ENCODE measurements around the gene CUEDC2.
"Not testable (repeated sequence)": the region's sequence is repeated elsewhere in the genome, so short reads cannot be mapped to it uniquely, and the experiment has no call there.

The CUEDC2 gene

GRCh38 chr10:102454662-102455487 lies 22.5 kb upstream of the CUEDC2 start:
- not testable (repeated sequence) for DNase-seq

DNA sequence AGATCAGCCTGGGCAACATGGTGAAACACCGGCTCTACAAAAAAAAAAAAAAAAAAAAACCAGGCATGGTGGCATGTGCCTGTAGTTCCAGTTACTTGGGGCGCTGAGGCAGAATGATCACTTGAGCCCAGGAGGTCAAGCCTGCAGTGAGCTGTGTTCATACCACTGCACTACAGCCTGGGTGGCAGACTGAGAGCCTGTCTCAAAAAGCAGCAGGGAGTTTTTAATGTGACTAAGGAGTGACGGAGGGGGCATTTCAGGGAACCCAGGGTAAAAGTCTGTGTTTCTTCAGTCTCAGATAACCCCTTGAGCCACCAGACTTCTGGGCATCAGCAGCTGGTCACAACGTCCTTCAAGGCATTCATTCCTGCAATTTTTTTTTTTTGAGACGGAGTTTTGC lies 21.1 kb upstream of the CUEDC2 start:
- DNase-seq = no peak

- peak; percentile 76 to 86 for DNase-seq
These were observed 20.4 kb upstream of the CUEDC2 start for GRCh38 chr10:102452672-102453340.

- no peak for DNase-seq
These were observed 19.0 kb upstream of the CUEDC2 start, which contains the start of gene C10orf95 for GRCh38 chr10:102451105-102451969. Gene C10orf95 (minus strand): TSS chr10:102451543. CDS start chr10:102451093, 450 bp downstream.

GRCh38 chr10:102450374-102451104 lies 18.2 kb upstream of the CUEDC2 start:
- DNase-seq = peak; percentile 77 to 80

DNA sequence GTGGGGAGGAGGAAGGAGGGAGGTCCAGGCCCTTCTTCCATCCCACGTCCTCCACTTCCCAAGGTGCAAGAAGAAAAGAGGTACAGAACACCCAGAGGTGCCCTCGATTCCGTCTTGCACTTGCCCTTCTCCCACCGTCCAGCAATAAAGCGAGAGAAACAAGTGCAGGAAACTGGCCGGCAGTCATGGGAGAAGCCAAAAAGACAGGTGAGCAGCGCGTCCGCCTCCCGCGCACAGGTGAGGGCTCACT lies 17.7 kb upstream of the CUEDC2 start:
- no peak for DNase-seq

- peak; percentile 87 to 93 for DNase-seq
These were observed 17.1 kb upstream of the CUEDC2 start for GRCh38 chr10:102449321-102450123.

DNA sequence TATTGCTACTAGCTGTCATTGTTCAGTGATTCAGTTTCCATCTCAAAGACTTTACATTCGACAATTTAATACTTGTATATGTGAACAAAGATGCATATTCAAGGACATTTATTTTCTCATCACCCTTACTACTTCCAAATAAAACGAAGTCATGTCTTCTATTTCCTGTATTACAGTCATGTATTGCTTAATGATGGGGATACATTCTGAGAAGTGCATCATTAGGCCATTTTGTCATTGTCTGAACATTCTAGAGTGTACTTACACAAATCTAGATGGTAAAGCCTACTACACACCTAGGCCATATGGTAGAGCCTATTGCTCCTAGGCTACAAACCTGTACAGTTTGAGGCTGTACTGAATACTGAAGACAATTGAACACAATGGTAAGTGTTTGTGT lies 12.5 kb upstream of the CUEDC2 start:
- DNase-seq = no peak

DNA sequence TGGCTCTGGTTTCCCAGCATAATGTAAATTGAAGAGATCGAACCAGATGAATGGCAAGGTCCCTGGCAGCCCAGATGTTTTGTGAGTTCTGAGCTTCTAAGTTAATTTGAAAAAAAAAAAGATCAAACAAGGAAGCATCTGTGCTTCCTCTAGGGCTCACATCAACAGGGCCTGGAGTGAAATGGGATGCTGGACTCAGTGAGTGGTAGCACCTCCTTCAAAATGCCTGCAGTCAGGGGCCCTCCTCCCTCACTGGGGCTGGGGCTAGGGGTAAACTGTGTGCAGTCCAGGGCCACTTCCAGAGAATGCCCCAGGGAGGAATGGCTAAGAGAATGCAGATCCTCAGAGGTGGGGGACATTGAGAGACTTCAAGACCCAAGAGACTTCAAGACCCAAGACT lies 6.0 kb upstream of the CUEDC2 start:
- DNase-seq = no peak

GRCh38 chr10:102437515-102437914 lies 5.1 kb upstream of the CUEDC2 start:
- DNase-seq = no peak

GRCh38 chr10:102436312-102436711 lies 3.9 kb upstream of the CUEDC2 start:
- no peak for DNase-seq

DNA sequence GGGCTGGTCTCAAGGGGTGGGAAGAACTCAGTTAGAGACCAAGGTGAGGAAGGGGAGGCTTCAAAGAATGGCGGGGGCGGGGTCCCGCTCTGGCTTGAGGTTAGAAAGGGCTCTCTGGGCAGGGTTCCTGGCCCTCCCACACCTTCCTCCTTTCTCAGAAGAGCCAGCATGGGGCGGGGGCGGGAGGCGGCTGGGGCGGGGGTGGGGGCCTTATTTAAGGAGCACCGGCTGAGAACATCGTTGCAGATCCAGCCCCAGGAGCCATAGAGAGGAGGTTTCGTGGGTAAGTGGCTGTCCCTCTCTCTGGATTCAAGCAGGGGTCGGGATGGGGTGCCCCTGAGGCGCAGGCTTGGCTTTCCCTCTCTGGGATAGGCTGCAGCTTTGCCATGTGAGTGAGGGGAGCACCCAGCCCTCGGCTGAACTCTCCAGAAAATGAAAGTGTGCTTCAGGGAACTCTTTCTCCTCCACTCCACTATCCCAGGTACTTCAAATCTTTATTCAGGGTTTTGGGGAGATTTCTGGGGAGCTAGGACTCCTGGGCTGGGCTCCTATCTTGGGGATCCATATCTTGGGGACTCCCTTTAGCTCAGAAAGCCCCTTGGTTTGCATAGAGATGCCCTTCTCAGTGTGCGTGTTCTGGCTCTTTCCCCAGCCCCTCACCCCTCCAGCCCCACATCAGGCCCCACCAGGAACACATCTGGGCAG lies 3.3 kb upstream of the CUEDC2 start:
- peak; percentile 63 to 72 for DNase-seq

- DNase-seq = peak in 1 of 2 experiments; percentile 27
These were observed 2.7 kb upstream of the CUEDC2 start for GRCh38 chr10:102435133-102435497.

GRCh38 chr10:102434394-102435132 lies 2.2 kb upstream of the CUEDC2 start:
- DNase-seq = no peak

GRCh38 chr10:102433619-102434046 lies 1.3 kb upstream of the CUEDC2 start:
- no peak for DNase-seq

DNA sequence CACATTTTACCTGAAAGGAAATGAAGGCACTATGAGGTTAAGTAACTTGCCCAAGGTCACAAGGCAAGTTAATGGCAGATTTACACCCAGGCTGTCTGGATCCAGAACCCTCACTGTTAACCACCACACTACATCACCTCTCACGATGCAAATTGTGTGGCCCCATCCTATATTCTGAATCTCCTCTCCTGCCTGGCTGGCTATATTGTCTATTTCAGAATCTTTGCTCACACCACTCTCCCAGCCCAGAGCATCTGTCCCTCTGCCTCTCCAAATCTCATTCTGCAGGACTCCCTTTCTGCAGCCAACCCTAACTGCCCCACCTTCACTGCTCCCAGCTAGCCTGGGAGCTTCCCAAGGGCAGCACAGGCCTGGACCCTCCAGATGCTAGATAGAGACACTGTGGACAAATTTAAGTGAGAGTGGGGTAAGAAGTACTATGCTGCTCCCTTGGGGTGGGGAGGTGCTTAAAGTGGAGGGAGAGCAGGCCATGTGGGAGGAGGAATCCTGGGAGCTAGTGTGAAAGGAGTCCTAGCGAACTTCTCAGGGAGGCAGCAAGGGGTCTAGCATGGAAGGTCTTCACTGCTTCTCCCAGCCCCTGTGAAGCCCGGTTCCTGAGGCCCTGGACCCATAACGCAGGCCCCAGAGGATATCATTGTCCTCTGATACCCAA lies 786 bp downstream of the CUEDC2 start:
- no peak for DNase-seq

DNA sequence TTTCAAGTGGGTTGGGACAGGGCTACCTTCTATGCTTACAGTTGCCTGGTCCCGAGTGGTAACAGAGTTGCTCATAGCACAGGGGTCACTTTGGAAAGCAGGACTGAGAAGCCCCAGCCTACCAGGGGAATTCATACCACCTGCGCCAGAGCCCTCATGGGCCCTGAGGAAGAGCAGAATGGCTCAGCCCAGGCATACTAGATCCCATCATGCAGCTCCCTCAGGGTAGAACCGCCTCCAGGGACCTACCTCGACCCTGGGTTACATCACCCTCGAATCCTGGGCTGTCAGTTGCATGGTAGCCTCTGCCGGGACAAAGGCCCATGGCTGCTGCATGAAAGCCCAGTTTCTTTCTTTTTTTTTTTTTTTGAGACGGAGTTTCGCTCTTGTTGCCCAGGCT lies 2.9 kb downstream of the CUEDC2 start:
- no peak for DNase-seq

DNA sequence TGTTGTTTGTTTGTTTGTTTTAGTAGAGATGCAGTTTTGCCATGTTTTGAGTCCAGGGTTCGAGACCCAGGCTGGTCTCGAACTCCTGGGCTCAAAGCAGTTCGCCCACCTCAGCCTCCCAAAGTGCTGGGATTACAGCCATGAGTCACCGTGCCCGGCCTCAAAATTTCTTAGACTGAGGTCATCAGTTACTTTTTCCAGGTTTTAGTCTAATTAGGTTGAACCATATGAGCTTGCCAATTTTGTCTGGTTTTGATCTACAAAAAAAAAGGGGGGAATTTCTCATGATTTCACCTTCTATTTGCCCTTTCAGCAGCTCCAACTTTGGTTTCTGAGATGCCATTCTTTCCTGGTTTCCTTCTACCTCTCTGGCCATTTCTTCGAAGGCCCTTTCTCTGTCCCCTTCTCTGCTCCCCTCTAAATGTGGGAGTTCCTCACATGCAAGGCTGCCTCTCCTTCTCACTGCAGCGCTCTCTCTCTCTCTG lies 5.5 kb downstream of the CUEDC2 start:
- DNase-seq = no peak

DNA sequence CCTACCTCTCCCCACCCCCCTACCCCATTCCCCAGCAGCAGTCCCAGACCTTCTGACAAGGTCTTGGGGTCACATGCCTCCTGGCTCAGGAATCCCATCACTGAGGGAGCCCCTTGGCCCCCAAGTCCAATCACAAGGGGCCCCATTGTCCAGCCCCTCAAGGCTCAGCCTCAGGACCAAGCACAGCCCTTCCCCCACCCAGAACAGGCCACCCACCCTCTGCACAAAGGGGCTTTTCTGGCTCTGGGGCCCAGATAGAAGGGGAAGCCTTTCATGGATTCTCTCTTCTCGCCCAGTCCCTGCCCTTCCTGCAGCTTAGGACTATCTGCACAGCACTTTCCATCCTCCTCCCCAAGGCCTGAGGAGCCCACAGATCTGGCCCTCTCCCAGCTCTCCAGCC lies 6.9 kb downstream of the CUEDC2 start:
- no peak for DNase-seq

- no peak for DNase-seq
These were observed 7.5 kb downstream of the CUEDC2 start for GRCh38 chr10:102424916-102425315.
